Stimulated activated effector memory CD8-positive, alpha-beta T cell treated with anti-CD3 and anti-CD28 coated beads, Interleukin-12 subunit alpha, Interleukin-12 subunit beta, amount 100 ng/mL, for 72 hours (primary cell): ENCODE measurements around the gene CHD2.

ENCODE experiments used
- ATAC-seq: fragments of 150-1000 bp; cut with Tn5 transposase; 2 replicates; pipeline ENCODE4 v1.10.0; 2021
- DNase-seq, 2 donors: peaks; one replicate each; pipeline ENCODE4 v3.0.0; 2021 to 2022; ENCODE audit warnings: low spot score in 2 of 2
- H3K27ac Mint-ChIP-seq: one replicate; pipeline ENCODE4 v1.8.0; 2022; ENCODE audit warnings: mild to moderate bottlenecking, mixed read lengths
- H3K36me3 Mint-ChIP-seq: one replicate; pipeline ENCODE4 v1.8.0; 2022; ENCODE audit warnings: mild to moderate bottlenecking, mixed read lengths
- H3K4me1 Mint-ChIP-seq: one replicate; pipeline ENCODE4 v1.8.0; 2022; ENCODE audit warnings: mixed read lengths
- H3K4me3 Mint-ChIP-seq: one replicate; pipeline ENCODE4 v1.8.0; 2022; ENCODE audit warnings: mild to moderate bottlenecking, mixed read lengths
- H3K9me3 Mint-ChIP-seq: one replicate; pipeline ENCODE4 v1.8.0; 2022; ENCODE audit warnings: mixed read lengths

CHD2 gene

GRCh38 chr15:92925454-92925853 lies 25.3 kb downstream of the CHD2 start:
- ATAC-seq (no peak), DNase-seq (no peak)
- peaks cover 6% of the 10 kb centered on the region for H3K36me3 Mint-ChIP-seq
- no peaks in the 10 kb centered on the region for H3K9me3 Mint-ChIP-seq
- H3K4me3 Mint-ChIP-seq = no peak overlapping the region
- H3K27ac Mint-ChIP-seq = peak overlapping the region; percentile 89
- H3K4me1 Mint-ChIP-seq = peaks cover 74% of the 10 kb centered on the region

GRCh38 chr15:92928225-92928750 lies 28.2 kb downstream of the CHD2 start:
- no peak for DNase-seq
- H3K9me3 Mint-ChIP-seq = no peaks in the 10 kb centered on the region
- no peak for ATAC-seq
- no peaks in the 10 kb centered on the region for H3K36me3 Mint-ChIP-seq
- peak overlapping the region; percentile 89 for H3K27ac Mint-ChIP-seq
- no peak overlapping the region for H3K4me3 Mint-ChIP-seq
- H3K4me1 Mint-ChIP-seq = peaks cover 53% of the 10 kb centered on the region

- no peaks in the 10 kb centered on the region for H3K9me3 Mint-ChIP-seq
- ATAC-seq (no peak), DNase-seq (no peak)
- peaks cover 52% of the 10 kb centered on the region for H3K4me1 Mint-ChIP-seq
- H3K27ac Mint-ChIP-seq = peak overlapping the region; percentile 89
- no peak overlapping the region for H3K4me3 Mint-ChIP-seq
- H3K36me3 Mint-ChIP-seq = no peaks in the 10 kb centered on the region
Measured at GRCh38 chr15:92929002-92929401, 28.9 kb downstream of the CHD2 start.

- no peaks in the 10 kb centered on the region for H3K9me3 Mint-ChIP-seq
- peak overlapping the region; percentile 52 for H3K27ac Mint-ChIP-seq
- H3K4me1 Mint-ChIP-seq = peaks cover 58% of the 10 kb centered on the region
- no peak overlapping the region for H3K4me3 Mint-ChIP-seq
- H3K36me3 Mint-ChIP-seq = no peaks in the 10 kb centered on the region
- ATAC-seq (no peak), DNase-seq (no peak)
Measured at GRCh38 chr15:92930054-92930621, 30.0 kb downstream of the CHD2 start.

- H3K4me1 Mint-ChIP-seq = peaks cover 59% of the 10 kb centered on the region
- H3K27ac Mint-ChIP-seq = peak overlapping the region; percentile 52
- H3K4me3 Mint-ChIP-seq = no peak overlapping the region
- H3K36me3 Mint-ChIP-seq = no peaks in the 10 kb centered on the region
- H3K9me3 Mint-ChIP-seq = no peaks in the 10 kb centered on the region
- ATAC-seq (no peak), DNase-seq (no peak)
Measured at GRCh38 chr15:92930776-92931175, 30.7 kb downstream of the CHD2 start.

GRCh38 chr15:92932946-92933649 lies 33.0 kb downstream of the CHD2 start:
- H3K4me3 Mint-ChIP-seq = no peak overlapping the region
- no peaks in the 10 kb centered on the region for H3K9me3 Mint-ChIP-seq
- no peaks in the 10 kb centered on the region for H3K36me3 Mint-ChIP-seq
- no peak for ATAC-seq
- DNase-seq = no peak
- peaks cover 54% of the 10 kb centered on the region for H3K4me1 Mint-ChIP-seq
- H3K27ac Mint-ChIP-seq = peak overlapping the region; percentile 12

- peak overlapping the region; percentile 12 for H3K27ac Mint-ChIP-seq
- DNase-seq (no peak), ATAC-seq (no peak)
- H3K4me3 Mint-ChIP-seq = no peak overlapping the region
- H3K36me3 Mint-ChIP-seq = no peaks in the 10 kb centered on the region
- peaks cover 47% of the 10 kb centered on the region for H3K4me1 Mint-ChIP-seq
- H3K9me3 Mint-ChIP-seq = no peaks in the 10 kb centered on the region
Measured at GRCh38 chr15:92933831-92934230, 33.7 kb downstream of the CHD2 start.

- Mint-ChIP-seq H3K9me3 (no peaks in the 10 kb centered on the region), H3K27ac (peak overlapping the region; percentile 82), H3K4me3 (no peak overlapping the region), H3K4me1 (peaks cover 47% of the 10 kb centered on the region), H3K36me3 (no peaks in the 10 kb centered on the region)
- ATAC-seq (no peak), DNase-seq (no peak)
Measured at GRCh38 chr15:92934716-92935115, 34.6 kb downstream of the CHD2 start.

GRCh38 chr15:92936138-92936537 lies 36.0 kb downstream of the CHD2 start:
- no peaks in the 10 kb centered on the region for H3K36me3 Mint-ChIP-seq
- H3K9me3 Mint-ChIP-seq = no peaks in the 10 kb centered on the region
- no peak overlapping the region for H3K4me3 Mint-ChIP-seq
- peaks cover 37% of the 10 kb centered on the region for H3K4me1 Mint-ChIP-seq
- no peak overlapping the region for H3K27ac Mint-ChIP-seq
- ATAC-seq = no peak
- DNase-seq = no peak

- Mint-ChIP-seq H3K4me3 (no peak overlapping the region), H3K36me3 (no peaks in the 10 kb centered on the region), H3K4me1 (peaks cover 40% of the 10 kb centered on the region), H3K27ac (no peak overlapping the region), H3K9me3 (no peaks in the 10 kb centered on the region)
- no peak for DNase-seq
- no peak for ATAC-seq
Measured at GRCh38 chr15:92936693-92937092, 36.6 kb downstream of the CHD2 start.

- ATAC-seq (no peak), DNase-seq (no peak)
- Mint-ChIP-seq H3K27ac (peak overlapping the region; percentile 55), H3K4me3 (no peak overlapping the region), H3K9me3 (no peaks in the 10 kb centered on the region), H3K36me3 (no peaks in the 10 kb centered on the region), H3K4me1 (peaks cover 49% of the 10 kb centered on the region)
Measured at GRCh38 chr15:92937901-92938300, 37.8 kb downstream of the CHD2 start.

- no peak for DNase-seq
- H3K9me3 Mint-ChIP-seq = no peaks in the 10 kb centered on the region
- no peak overlapping the region for H3K4me3 Mint-ChIP-seq
- no peak for ATAC-seq
- no peaks in the 10 kb centered on the region for H3K36me3 Mint-ChIP-seq
- peaks cover 47% of the 10 kb centered on the region for H3K4me1 Mint-ChIP-seq
- H3K27ac Mint-ChIP-seq = peak overlapping the region; percentile 55
Measured at GRCh38 chr15:92938387-92938786, 38.3 kb downstream of the CHD2 start.

- Mint-ChIP-seq H3K36me3 (no peaks in the 10 kb centered on the region), H3K4me3 (no peak overlapping the region), H3K9me3 (peaks cover 4% of the 10 kb centered on the region), H3K4me1 (peaks cover 30% of the 10 kb centered on the region), H3K27ac (peak overlapping the region; percentile 14)
- DNase-seq = no peak
- peak; percentile 74 for ATAC-seq
Measured at GRCh38 chr15:92941668-92942067, 41.5 kb downstream of the CHD2 start.

- no peak for ATAC-seq
- no peaks in the 10 kb centered on the region for H3K36me3 Mint-ChIP-seq
- H3K9me3 Mint-ChIP-seq = peaks cover 10% of the 10 kb centered on the region
- peak overlapping the region; percentile 14 for H3K27ac Mint-ChIP-seq
- peaks cover 24% of the 10 kb centered on the region for H3K4me1 Mint-ChIP-seq
- no peak for DNase-seq
- no peak overlapping the region for H3K4me3 Mint-ChIP-seq
Measured at GRCh38 chr15:92942706-92943105, 42.6 kb downstream of the CHD2 start.

- H3K27ac Mint-ChIP-seq = peak overlapping the region; percentile 74
- no peak overlapping the region for H3K4me3 Mint-ChIP-seq
- no peaks in the 10 kb centered on the region for H3K36me3 Mint-ChIP-seq
- ATAC-seq = no peak
- DNase-seq = no peak
- H3K4me1 Mint-ChIP-seq = peaks cover 24% of the 10 kb centered on the region
- peaks cover 14% of the 10 kb centered on the region for H3K9me3 Mint-ChIP-seq
Measured at GRCh38 chr15:92943581-92943980, 43.5 kb downstream of the CHD2 start.

- Mint-ChIP-seq H3K27ac (peak overlapping the region; percentile 74), H3K4me1 (peaks cover 24% of the 10 kb centered on the region), H3K36me3 (no peaks in the 10 kb centered on the region), H3K9me3 (peaks cover 17% of the 10 kb centered on the region), H3K4me3 (no peak overlapping the region)
- ATAC-seq = no peak
- DNase-seq = no peak
Measured at GRCh38 chr15:92944946-92945521, 44.9 kb downstream of the CHD2 start.
